ENCODE data around the gene KRT40.

DNA sequence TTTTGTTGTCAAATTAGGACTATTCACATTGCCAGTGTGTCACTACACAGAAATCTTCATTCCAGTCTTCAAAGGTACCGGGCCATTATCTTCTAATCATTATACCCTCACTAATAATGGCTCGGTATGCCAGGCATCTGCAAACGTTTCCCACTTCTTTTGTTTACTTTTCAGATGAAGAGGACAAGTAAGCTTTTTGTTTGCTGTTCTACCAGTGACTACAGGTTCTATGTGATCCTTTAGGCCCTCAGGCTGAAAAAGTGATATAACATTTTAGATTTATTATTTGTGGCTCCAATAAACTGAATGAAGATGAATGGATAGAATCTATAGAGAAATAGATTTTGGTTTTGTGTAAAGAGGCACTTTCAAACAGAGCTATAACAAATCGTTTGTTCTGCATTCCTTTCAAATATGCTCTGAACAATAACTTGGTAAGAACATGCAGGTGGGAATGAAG, 25.2 kb upstream of the KRT40 start:
- TF ChIP-seq, protein P1, sequence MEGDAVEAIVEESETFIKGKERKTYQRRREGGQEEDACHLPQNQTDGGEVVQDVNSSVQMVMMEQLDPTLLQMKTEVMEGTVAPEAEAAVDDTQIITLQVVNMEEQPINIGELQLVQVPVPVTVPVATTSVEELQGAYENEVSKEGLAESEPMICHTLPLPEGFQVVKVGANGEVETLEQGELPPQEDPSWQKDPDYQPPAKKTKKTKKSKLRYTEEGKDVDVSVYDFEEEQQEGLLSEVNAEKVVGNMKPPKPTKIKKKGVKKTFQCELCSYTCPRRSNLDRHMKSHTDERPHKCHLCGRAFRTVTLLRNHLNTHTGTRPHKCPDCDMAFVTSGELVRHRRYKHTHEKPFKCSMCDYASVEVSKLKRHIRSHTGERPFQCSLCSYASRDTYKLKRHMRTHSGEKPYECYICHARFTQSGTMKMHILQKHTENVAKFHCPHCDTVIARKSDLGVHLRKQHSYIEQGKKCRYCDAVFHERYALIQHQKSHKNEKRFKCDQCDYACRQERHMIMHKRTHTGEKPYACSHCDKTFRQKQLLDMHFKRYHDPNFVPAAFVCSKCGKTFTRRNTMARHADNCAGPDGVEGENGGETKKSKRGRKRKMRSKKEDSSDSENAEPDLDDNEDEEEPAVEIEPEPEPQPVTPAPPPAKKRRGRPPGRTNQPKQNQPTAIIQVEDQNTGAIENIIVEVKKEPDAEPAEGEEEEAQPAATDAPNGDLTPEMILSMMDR (IDR thresholded peaks at IDR 0.05; ENCODE audit: extremely low read depth in 1 of 2, insufficient read depth in 1 of 2, low read depth in 1 of 2, low read length in 2 of 2) = no peak
- no peak for TF ChIP-seq POLR2AphosphoS5 (IDR thresholded peaks at IDR 0.05; ENCODE audit: insufficient read depth, low read depth, low read length)
- TF ChIP-seq JUN (IDR thresholded peaks at IDR 0.05; ENCODE audit: borderline replicate concordance, insufficient read depth, insufficient read length, low read depth) = no peak
- TF ChIP-seq GATA2 (IDR thresholded peaks at IDR 0.05; ENCODE audit: insufficient read depth, insufficient read length, low read depth, low read length) = no peak
- TF ChIP-seq, protein P2, sequence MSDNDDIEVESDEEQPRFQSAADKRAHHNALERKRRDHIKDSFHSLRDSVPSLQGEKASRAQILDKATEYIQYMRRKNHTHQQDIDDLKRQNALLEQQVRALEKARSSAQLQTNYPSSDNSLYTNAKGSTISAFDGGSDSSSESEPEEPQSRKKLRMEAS (IDR thresholded peaks at IDR 0.05; ENCODE audit: insufficient read depth, insufficient read length) = no peak
- no peak for TF ChIP-seq POLR2A (IDR thresholded peaks at IDR 0.05; ENCODE audit: low read depth, low read length)
- TF ChIP-seq EZH2 (IDR thresholded peaks at IDR 0.05; ENCODE audit: borderline replicate concordance, low read depth, low read length, severe bottlenecking) = no peak
